Mammary epithelial cell (primary cell): ENCODE measurements around the gene PSMA6.

Experiments used
- CTCF ChIP-seq, 2 donors: IDR thresholded peaks in 1 of 2; conservative IDR thresholded peaks in 1 of 2; 2 replicates each; pipeline ENCODE4 v1.5.1; 2011 to 2012; ENCODE audit warnings: inconsistent platforms in 2 of 2, low read length in 2 of 2, mild to moderate bottlenecking in 2 of 2, control low read depth in 1 of 2, low read depth in 1 of 2; ENCODE audit not compliant: insufficient read depth in 1 of 2; ENCODE audit errors: extremely low read depth in 1 of 2
- EZH2 ChIP-seq: IDR thresholded peaks from 2 replicates; pipeline ENCODE4 v1.6.1; 2012; ENCODE audit warnings: low read length, inconsistent platforms, borderline replicate concordance

- TF ChIP-seq CTCF (conservative IDR thresholded peaks at IDR 0.05 in 1 of 2, IDR thresholded peaks at IDR 0.05 in 1 of 2; ENCODE audit: extremely low read depth in 1 of 2, insufficient read depth in 1 of 2, low read depth in 1 of 2, low read length in 2 of 2) (no peak), EZH2 (no peak)
Measured at GRCh38 chr14:35298351-35298750, 6.2 kb downstream of the PSMA6 start.
